WTC11 (cell line): ENCODE data around the gene PHF21B. TPM values are rescaled to one million over a fixed set of nuclear protein-coding genes. Genes with fewer than 3 reads are reported as not detected.

Experiments
- ATAC-seq: fragments of 200-7000 bp; cut with Tn5 transposase; 2 replicates; pipeline ENCODE4 v1.10.0; 2021; ENCODE audit warnings: mild to moderate bottlenecking, moderate library complexity
- CTCF ChIA-PET: fragments of 300-600 bp; sonication (Branson Sonifier 250); formaldehyde crosslinking; loops from one replicate; lab custom pipeline; 2021; ENCODE audit warnings: antibody characterized with exemption; lab: Charles Lee
- POLR2A ChIA-PET: fragments of 350-600 bp; sonication (Branson Sonifier 250); formaldehyde crosslinking; loops from one replicate; lab custom pipeline; 2021; ENCODE audit warnings: antibody characterized with exemption; lab: Charles Lee
- DNase-seq: peaks from one replicate; pipeline ENCODE4 v3.0.0; 2021; ENCODE audit warnings: low spot score
- H3K27ac Mint-ChIP-seq: 2 replicates; pipeline ENCODE4 v1.8.0; 2021; ENCODE audit warnings: mixed read lengths
- H3K27me3 Mint-ChIP-seq: 2 replicates; pipeline ENCODE4 v1.8.0; 2021; ENCODE audit warnings: low read depth, mild to moderate bottlenecking, moderate library complexity, mixed read lengths
- H3K36me3 Mint-ChIP-seq: 2 replicates; pipeline ENCODE4 v1.8.0; 2021; ENCODE audit warnings: mixed read lengths
- H3K4me1 Mint-ChIP-seq: 2 replicates; pipeline ENCODE4 v1.8.0; 2022; ENCODE audit warnings: mixed read lengths
- H3K4me3 Mint-ChIP-seq: 2 replicates; pipeline ENCODE4 v1.8.0; 2021; ENCODE audit warnings: mild to moderate bottlenecking, moderate library complexity, mixed read lengths
- H3K9me3 Mint-ChIP-seq: 2 replicates; pipeline ENCODE4 v1.8.0; 2021; ENCODE audit warnings: mixed read lengths
- CTCF ChIP-seq: fragments of 200-600 bp; IDR thresholded peaks from 2 replicates; pipeline ENCODE4 v1.8.0; 2022; ENCODE audit warnings: antibody characterized with exemption
- E2F1 ChIP-seq: sonication (generic); formaldehyde crosslinking; IDR thresholded peaks from 2 replicates; pipeline ENCODE4 v1.8.0; 2022; ENCODE audit warnings: mild to moderate bottlenecking, missing genetic modification reagents
- ELF4 ChIP-seq: sonication (generic); formaldehyde crosslinking; IDR thresholded peaks from 2 replicates; pipeline ENCODE4 v1.8.1; 2022; ENCODE audit warnings: low read depth, mild to moderate bottlenecking, moderate library complexity, missing genetic modification reagents
- FOXP4 ChIP-seq: sonication (generic); formaldehyde crosslinking; IDR thresholded peaks from 2 replicates; pipeline ENCODE4 v1.8.0; 2022; ENCODE audit warnings: mild to moderate bottlenecking, missing genetic modification reagents
- GABPB1 ChIP-seq: sonication (generic); formaldehyde crosslinking; IDR thresholded peaks from 2 replicates; pipeline ENCODE4 v1.8.1; 2023; ENCODE audit warnings: mild to moderate bottlenecking, missing genetic modification reagents
- GTF2I ChIP-seq: fragments of 250-450 bp; sonication (Bioruptor Pico); conservative IDR thresholded peaks from 2 replicates; pipeline ENCODE4 v1.4.0; 2021; ENCODE audit warnings: mild to moderate bottlenecking
- IRF1 ChIP-seq: sonication (generic); formaldehyde crosslinking; IDR thresholded peaks from 2 replicates; pipeline ENCODE4 v1.8.0; 2023; ENCODE audit warnings: missing genetic modification reagents
- IRF2 ChIP-seq: sonication (generic); formaldehyde crosslinking; IDR thresholded peaks from 2 replicates; pipeline ENCODE4 v1.8.0; 2022; ENCODE audit warnings: low read depth, missing genetic modification reagents, borderline replicate concordance
- MAX ChIP-seq: sonication (generic); formaldehyde crosslinking; IDR thresholded peaks from 2 replicates; pipeline ENCODE4 v1.8.0; 2022; ENCODE audit warnings: mild to moderate bottlenecking, missing genetic modification reagents
- NR1H2 ChIP-seq: sonication (generic); formaldehyde crosslinking; IDR thresholded peaks from 2 replicates; pipeline ENCODE4 v1.9.0; 2021; ENCODE audit warnings: mild to moderate bottlenecking, moderate library complexity, missing genetic modification reagents
- NR3C1 ChIP-seq: sonication (generic); formaldehyde crosslinking; conservative IDR thresholded peaks from 2 replicates; pipeline ENCODE4 v1.8.1; 2023; ENCODE audit warnings: low read depth, mild to moderate bottlenecking, missing genetic modification reagents
- PRRX2 ChIP-seq: fragments of 250-450 bp; sonication (Bioruptor Pico); IDR thresholded peaks from 2 replicates; pipeline ENCODE4 v1.8.0; 2021; ENCODE audit warnings: mild to moderate bottlenecking
- ZNF121 ChIP-seq: sonication (generic); formaldehyde crosslinking; IDR thresholded peaks from 2 replicates; pipeline ENCODE4 v1.8.0; 2023; ENCODE audit warnings: missing genetic modification reagents
- ZNF138 ChIP-seq: sonication (generic); formaldehyde crosslinking; conservative IDR thresholded peaks from 2 replicates; pipeline ENCODE4 v1.8.1; 2022; ENCODE audit warnings: mild to moderate bottlenecking, moderate library complexity, missing genetic modification reagents
- ZNF317 ChIP-seq: sonication (generic); formaldehyde crosslinking; IDR thresholded peaks from 2 replicates; pipeline ENCODE4 v1.8.1; 2023; ENCODE audit warnings: low read depth, mild to moderate bottlenecking, moderate library complexity, missing genetic modification reagents, borderline replicate concordance
- total RNA-seq: library from RNA; stranded (reverse); gene quantifications from 3 replicates; pipeline ENCODE4 v1.2.3, GENCODE V29; 2021

Gene PHF21B
- total RNA-seq, 1 experiment from 2014 or later = 107 TPM

GRCh38 chr22:44954149-44954548 lies 55.7 kb downstream of the PHF21B start (continued):
- TF ChIP-seq FOXP4 (CRISPR knock-in tag) = no peak

- peaks cover 33% of the 10 kb centered on the region for H3K36me3 Mint-ChIP-seq
- H3K27me3 Mint-ChIP-seq = no peaks in the 10 kb centered on the region; the same call in 1 of the 2 replicates
- POLR2A ChIA-PET = interaction anchor here (1.0 to 1.1 kb wide), 2 partner anchors 10 to 17 kb away, joined by 3 read pairs; no protein-coding TSS in a partner anchor
- peaks cover 18% of the 10 kb centered on the region for H3K9me3 Mint-ChIP-seq
- CTCF ChIA-PET = interaction anchor here (0.6 to 2.2 kb wide), 8 partner anchors 10 to 265 kb away, joined by 3 to 10 read pairs (median 5); no protein-coding TSS in a partner anchor
- TF ChIP-seq NR1H2 (CRISPR knock-in tag) (no peak), MAX (CRISPR knock-in tag) (0 out of 2 replicates have a peak, but pooled peaks have one; percentile 18), ZNF121 (peak; percentile 90), CTCF (no peak)
- peak; percentile 16 for ATAC-seq
- peak overlapping the region; percentile 76 for H3K27ac Mint-ChIP-seq
- H3K4me3 Mint-ChIP-seq = peak overlapping the region; percentile 44
- peaks cover 81% of the 10 kb centered on the region for H3K4me1 Mint-ChIP-seq
- DNase-seq = no peak
Measured at GRCh38 chr22:44952863-44953746, 56.7 kb downstream of the PHF21B start.

GRCh38 chr22:44951510-44951816 lies 58.3 kb downstream of the PHF21B start:
- H3K27ac Mint-ChIP-seq = no peak overlapping the region
- no peak overlapping the region for H3K4me3 Mint-ChIP-seq
- H3K27me3 Mint-ChIP-seq = no peaks in the 10 kb centered on the region; the same call in 1 of the 2 replicates
- CTCF ChIA-PET = no interaction called here
- DNase-seq (no peak), ATAC-seq (no peak)
- peaks cover 18% of the 10 kb centered on the region for H3K9me3 Mint-ChIP-seq
- no peak for TF ChIP-seq GABPB1 (CRISPR knock-in tag)
- peak; percentile 67; the same call in 1 of the 2 replicates for TF ChIP-seq GTF2I (CRISPR knock-in tag)
- POLR2A ChIA-PET = no interaction called here
- peaks cover 72% of the 10 kb centered on the region for H3K4me1 Mint-ChIP-seq
- peaks cover 33% of the 10 kb centered on the region for H3K36me3 Mint-ChIP-seq

- ATAC-seq = no peak
- Mint-ChIP-seq H3K36me3 (peaks cover 33% of the 10 kb centered on the region), H3K27ac (peak overlapping the region; percentile 41; the same call in 1 of the 2 replicates), H3K27me3 (no peaks in the 10 kb centered on the region; the same call in 1 of the 2 replicates), H3K4me3 (no peak overlapping the region), H3K4me1 (peaks cover 70% of the 10 kb centered on the region), H3K9me3 (peaks cover 18% of the 10 kb centered on the region)
- CTCF ChIA-PET = no interaction called here
- no peak for DNase-seq
- POLR2A ChIA-PET = no interaction called here
- TF ChIP-seq CTCF (no peak), FOXP4 (CRISPR knock-in tag) (no peak), PRRX2 (no peak), IRF2 (CRISPR knock-in tag) (no peak), ZNF138 (no peak), E2F1 (no peak), NR3C1 (no peak), ELF4 (CRISPR knock-in tag) (no peak), ZNF317 (CRISPR knock-in tag) (no peak), IRF1 (CRISPR knock-in tag) (no peak)
Measured at GRCh38 chr22:44950806-44951509, 58.8 kb downstream of the PHF21B start.
